Fibroblast of peridontal ligament (primary cell): ENCODE measurements around the gene ABHD1.
A peak's percentile ranks its signal among the peaks of the same experiment; 100 is the strongest.

Experiments
- DNase-seq: peaks from one replicate; pipeline ENCODE4 v3.0.0-alpha.2; 2010; ENCODE audit errors: extremely low read depth

ABHD1 gene

DNA sequence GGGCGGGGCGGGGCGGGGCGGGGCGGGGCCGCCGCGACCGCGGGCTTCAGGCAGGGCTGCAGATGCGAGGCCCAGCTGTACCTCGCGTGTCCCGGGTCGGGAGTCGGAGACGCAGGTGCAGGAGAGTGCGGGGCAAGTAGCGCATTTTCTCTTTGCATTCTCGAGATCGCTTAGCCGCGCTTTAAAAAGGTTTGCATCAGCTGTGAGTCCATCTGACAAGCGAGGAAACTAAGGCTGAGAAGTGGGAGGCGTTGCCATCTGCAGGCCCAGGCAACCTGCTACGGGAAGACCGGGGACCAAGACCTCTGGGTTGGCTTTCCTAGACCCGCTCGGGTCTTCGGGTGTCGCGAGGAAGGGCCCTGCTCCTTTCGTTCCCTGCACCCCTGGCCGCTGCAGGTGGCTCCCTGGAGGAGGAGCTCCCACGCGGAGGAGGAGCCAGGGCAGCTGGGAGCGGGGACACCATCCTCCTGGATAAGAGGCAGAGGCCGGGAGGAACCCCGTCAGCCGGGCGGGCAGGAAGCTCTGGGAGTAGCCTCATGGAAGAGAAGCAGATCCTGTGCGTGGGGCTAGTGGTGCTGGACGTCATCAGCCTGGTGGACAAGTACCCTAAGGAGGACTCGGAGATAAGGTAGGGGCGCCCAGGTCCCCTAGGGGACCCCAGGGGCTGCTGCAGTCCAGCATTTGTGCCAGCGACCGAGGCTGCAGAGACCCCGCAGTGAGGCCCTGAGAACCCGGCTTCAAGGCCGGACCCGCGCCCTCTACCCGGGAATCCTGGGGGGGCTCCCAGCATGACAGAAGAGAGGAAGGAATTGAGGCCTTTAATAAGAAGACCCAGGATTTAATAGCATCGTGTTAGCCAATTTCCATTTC, 36.7 kb upstream of the ABHD1 start, which contains the start of gene KHK:
Gene KHK, plus strand, starts transcription at position 49 of the 870 bp plus-strand sequence. Its CDS starts 488 bp downstream, at position 537.
- no peak for DNase-seq

DNA sequence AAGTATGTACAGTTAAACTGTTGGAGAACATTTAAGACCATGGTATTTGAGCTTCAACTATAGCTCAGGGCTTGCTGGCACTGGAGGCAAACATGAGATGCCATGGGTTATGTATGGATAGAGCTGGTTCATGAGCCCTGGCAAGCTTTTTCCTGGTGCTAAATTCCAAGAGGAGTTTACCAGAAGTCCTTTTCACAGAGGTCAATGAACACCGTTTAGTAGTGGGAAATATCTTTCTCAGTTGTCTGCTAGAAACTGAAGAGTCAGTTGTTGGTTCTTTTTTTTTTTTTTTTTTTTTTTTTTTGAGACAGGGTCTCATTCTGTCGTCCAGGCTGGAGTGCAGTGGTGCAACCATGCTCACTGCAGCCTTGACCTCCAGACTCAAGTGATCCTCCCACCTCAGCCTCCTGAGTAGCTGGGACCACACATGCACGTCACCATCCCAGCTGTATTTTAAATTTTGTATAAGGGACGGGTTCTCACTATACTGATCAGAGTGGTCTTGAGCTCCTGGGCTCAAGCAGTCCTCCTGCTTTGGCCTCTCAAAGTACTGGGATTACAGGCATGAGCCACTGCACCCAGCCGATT, 35.7 kb upstream of the ABHD1 start:
- DNase-seq: no peak

DNA sequence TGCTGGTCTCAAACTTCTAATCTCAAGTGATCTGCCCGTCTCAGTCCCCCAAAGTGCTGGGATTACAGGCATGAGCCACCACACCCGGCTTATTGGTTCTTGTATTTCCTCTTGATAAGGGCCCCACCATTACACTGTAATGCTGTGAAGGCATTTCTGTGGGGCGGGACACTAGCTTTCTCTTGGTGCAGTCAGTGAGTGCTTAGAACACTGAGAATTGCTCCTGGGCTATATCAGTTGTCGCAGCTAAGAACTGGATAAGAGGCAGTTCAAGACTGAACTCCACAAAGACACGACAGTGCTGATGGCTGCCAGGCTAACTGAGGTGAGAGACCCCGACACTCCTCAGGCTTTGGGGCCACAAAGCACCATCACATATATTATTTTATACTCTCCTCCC, 35.0 kb upstream of the ABHD1 start:
- DNase-seq: no peak

DNA sequence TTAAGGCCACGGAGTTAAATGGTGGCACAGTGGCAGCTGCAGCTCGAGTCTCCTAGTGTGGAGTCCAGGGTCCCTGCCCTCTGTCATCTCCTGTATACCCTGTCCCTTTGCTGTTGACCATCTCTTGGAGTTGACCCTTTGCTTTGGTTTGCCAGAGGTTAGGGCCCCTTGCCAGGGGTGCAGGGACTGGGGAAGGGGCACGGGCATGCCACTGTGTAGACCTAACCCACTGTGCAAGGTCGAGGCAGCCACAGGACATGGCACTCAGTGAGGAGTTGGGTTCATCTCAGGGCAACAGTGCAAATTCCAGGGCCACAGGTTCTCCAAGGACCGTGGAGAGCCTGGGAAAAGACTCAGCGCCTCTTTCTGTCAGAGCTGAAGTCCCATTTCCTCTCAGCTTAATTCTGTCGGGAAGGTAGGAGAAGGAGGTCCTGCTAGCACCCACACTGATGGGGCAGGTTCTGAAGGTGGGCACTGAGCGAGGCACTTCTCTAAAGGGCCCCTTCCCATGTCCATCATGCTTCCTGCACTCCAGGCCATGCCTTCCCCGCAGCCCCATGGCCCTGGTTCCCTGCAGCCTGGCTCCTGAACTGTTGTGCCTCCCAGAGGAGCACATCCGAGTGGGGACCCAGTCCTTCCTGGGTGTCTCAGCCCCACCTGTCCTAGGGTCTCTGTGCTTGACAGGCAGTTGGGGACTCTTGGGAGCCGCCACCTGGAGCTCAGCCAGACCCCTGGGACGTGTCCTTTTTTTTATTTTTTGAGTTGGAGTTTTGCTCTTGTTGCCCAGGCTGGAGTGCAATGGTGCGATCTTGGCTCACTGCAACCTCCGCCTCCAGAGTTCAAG, 34.3 kb upstream of the ABHD1 start:
- DNase-seq: no peak

DNA sequence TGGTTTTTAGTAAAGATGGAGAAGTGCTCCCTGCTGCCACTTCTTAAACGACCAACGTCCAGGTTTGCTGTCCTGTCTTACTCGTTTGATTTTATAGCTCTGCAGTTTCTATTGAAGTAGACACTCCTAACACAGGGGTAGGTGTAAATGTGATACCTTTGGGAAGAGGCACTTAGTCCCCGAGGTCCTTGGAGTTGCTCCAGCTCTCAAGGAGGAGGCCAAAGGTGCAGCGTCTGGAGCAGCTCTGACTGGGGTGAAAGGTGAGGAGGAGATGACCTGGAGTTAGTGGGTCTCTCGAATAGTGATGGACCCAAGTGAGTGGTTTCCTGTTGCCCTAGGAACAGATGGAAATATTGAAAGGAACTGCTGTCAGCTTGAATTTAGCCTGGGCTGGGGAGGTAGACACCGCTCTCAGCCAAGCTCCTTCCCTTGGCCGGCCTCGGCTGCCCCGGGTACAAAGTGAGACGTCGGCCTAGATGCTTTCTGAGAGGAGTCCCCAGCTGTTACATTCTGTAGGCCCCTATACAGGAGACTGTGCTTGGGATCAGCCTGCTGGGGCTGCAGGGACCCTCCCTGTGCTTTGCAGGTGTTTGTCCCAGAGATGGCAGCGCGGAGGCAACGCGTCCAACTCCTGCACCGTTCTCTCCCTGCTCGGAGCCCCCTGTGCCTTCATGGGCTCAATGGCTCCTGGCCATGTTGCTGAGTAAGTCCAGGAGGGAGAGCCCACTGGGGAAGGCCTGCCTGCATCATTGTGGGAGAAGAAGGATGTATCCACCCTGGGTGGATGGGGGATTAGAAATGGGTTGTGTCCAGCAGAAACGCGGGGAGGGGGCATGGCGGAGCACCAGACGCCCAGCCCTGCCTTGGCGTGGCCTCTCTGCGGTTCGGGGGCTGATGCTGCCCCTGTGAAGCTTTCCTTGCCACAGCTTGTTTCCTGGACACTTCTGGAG, 31.6 kb upstream of the ABHD1 start:
- no peak for DNase-seq

DNA sequence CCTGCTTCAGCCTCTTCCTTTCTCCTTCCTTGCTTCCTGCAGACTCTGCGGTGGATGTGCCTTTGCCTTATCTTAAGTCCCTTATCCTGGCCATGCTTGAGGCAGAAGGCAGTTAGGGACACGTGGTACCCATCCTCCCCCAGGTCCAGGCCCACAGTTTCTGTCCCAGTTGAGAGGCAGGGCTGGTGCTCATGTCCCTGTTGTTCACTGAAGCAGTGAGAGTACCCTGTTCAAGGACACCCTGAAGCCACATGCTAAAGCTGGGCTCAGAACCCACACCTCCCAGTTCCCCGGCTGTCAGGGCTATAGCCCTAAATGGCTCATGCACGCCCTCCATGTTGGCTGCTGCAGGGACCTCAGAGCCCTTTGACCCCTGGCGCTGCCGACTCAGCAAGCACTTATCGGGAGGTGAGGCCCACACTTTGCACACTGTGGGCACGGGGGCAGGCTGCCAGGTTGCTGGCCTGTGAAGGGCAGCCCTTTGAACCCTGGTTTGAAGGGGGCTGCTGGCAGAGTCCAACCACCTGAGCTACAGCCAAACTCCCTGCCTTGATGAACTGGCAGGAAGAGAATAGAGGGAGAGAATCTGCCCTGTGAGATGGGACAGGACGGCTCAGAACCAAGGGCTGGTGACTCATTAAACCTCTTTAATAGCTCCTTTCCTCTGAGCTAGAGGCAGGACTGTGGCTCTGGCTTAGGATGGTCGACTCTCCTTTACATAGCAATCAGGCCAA, 30.8 kb upstream of the ABHD1 start:
- no peak for DNase-seq

DNA sequence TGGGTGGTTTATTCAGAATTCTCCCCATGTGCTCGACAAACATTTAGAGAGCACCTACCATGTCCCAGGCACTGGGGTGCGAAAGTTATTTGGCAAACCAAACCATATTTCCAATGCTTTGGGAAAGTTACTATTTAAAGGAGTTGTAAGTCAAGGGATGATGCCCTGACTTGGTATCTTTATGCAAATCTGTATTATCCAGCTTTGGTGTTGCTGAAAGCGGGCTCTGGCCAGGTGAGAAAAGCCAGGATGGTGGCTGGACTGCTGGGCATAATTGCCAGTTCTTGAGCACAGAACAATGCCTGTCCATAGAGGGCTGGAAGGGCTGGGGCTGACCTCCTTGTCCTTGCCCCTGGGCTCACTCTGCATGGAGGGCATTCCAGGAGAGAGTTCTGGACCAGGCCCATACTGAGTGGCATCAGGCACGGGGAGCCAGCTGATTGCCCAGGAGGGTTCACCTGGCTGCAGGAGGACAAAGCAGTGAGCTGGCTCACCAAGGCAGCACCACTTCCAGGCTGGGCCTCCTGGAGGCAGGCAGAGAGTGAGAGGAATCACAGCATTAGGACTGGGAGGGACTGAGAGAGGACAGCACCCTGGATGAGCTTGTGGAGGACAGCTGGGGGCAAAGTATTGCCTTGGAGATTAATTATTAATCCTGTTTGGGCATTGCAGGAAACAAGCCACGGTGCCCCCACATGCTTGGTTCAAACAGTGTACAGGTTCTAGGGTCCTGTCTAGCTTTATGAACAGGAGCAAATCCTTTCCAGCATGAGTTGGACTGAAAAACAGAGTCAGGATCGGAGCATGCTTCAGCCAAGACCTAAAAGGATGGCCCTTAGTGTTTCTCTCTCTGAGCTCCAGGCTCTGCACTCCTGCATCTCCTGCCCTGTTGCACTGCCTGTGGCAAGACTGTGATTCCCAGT, 29.9 kb upstream of the ABHD1 start:
- no peak for DNase-seq

DNA sequence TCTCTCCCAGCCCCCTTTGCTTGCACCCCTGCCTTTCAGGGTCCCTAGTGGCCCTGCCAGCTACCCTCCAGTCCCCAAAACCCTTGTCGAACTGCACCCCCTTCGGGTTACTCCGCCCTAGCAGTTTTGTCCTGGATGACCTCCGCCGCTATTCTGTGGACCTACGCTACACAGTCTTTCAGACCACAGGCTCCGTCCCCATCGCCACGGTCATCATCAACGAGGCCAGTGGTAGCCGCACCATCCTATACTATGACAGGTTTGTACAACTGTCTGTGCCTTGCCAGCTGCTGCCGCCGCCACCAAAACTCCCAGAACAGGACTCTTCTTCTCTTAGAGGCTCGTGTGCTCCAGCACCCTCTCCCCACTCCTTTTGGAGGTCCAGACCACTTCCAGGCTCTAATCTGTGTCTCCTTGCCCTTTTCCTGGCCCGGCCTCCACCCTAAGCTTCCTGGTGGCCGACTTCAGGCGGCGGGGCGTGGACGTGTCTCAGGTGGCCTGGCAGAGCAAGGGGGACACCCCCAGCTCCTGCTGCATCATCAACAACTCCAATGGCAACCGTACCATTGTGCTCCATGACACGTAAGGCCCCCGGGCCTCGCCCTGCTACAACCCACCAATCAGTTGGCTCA, 29.1 kb upstream of the ABHD1 start:
- no peak for DNase-seq

DNA sequence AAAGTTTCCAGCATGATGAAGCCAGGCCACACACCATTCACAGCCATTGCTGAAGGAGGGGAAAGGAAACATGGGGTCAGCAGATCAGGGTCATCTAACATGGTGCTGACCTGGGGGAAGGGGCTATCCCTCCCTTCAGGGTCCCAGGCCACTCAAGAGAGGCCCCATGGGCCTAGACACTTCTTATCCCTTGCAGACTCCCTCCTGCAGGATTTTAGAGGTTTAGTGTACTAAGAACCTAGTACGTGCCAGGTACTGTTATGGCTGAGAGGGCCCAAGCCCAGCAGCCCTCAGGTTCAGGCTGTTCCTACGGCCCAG, 28.2 kb upstream of the ABHD1 start:
- DNase-seq: no peak

DNA sequence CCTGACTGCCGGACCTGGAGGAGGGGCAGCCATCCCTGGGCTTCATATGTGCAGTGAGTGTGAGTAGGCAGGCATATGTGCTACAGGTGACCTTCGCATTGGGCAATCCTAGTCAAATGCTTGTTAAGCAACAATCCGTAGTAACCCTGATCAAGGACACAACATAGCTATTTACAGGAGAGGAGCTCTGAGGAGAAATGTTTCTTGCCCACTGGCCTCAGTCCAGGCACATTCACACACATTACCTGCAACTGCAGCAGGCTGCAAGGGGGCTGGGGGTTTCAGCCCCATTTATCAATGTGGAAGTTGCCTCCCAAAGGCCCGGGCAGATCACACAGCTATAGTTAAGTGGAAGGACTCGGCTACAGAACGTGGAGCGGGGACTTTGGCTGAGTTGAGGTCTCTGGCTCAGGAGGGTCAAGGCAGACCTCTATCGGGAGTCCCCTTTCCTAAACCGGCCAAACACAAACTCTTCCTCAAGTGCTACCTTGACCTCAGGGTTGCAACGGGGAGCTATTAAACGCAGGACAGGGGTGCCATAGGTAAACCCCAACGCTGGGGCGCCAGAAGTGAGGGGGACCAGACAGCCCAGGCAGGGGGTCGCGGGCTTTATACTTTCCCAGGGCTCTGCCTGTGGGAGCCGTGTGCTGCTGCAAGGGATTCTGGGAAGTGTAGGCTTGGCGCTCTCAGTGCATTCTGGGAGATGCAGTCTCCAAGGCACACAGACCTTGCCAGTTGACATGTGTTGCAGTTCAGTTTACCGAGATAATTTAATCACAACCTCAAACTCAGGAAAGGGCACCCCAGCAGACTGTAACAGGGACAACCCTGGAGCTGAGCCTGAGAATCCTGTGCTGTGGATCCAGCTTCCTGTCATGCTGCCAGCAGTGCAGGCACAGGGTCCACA, 27.6 kb upstream of the ABHD1 start:
- DNase-seq: peak; percentile 51

DNA sequence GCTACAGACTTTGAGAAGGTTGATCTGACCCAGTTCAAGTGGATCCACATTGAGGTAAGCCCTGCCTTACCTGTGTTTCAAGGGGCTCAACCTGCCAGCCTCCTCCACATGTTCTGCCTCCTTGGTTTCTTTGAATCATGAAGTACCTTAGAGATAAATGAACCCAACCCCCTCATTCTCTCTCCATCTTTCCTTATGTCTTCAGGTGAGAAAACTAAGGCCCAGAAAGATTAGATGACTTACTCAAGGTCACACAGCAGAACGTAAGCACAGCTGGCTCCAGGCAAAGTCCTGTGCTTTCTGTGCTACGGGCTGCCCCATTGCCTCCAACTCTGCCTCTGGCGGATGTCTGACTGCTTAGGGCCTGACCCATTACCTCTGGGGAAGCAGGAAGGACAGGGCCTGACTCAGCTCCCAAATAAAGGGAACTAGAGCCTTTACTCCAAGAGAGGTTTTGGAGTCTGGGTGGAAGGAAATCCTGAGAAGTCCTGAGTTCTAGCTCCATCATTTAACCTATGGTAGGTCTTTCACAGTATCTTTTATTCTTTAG, 26.8 kb upstream of the ABHD1 start:
- DNase-seq: no peak

DNA sequence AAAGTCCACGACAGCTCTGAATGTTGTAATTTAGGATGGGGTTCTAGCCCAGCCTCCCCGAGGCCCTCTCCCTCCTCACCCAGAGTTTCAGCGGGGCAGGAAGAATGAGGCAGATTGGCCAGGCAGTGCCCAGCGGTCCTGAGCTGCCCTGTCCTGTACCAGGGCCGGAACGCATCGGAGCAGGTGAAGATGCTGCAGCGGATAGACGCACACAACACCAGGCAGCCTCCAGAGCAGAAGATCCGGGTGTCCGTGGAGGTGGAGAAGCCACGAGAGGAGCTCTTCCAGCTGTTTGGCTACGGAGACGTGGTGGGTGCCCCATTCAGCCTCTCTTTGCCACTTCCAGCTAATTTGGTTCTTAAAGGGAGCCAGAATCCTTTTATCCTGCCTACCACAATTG, 26.3 kb upstream of the ABHD1 start:
- no peak for DNase-seq

DNA sequence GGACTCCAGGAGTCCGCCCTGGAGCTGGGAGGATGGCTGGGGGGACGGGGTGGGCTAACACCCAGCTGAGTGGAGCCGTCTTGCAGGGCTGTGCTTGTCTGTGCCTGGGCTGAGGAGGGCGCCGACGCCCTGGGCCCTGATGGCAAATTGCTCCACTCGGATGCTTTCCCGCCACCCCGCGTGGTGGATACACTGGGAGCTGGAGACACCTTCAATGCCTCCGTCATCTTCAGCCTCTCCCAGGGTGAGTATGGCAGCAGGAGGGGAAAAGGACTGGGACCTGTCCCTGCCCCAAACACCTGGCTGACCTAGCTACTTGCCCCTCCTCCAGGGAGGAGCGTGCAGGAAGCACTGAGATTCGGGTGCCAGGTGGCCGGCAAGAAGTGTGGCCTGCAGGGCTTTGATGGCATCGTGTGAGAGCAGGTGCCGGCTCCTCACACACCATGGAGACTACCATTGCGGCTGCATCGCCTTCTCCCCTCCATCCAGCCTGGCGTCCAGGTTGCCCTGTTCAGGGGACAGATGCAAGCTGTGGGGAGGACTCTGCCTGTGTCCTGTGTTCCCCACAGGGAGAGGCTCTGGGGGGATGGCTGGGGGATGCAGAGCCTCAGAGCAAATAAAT, 24.2 kb upstream of the ABHD1 start:
- no peak for DNase-seq

DNA sequence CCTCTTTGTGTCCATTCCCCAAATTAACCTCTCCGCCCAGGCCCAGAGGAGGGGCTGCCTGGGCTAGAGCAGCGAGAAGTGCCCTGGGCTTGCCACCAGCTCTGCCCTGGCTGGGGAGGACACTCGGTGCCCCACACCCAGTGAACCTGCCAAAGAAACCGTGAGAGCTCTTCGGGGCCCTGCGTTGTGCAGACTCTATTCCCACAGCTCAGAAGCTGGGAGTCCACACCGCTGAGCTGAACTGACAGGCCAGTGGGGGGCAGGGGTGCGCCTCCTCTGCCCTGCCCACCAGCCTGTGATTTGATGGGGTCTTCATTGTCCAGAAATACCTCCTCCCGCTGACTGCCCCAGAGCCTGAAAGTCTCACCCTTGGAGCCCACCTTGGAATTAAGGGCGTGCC, 23.6 kb upstream of the ABHD1 start:
- no peak for DNase-seq

DNA sequence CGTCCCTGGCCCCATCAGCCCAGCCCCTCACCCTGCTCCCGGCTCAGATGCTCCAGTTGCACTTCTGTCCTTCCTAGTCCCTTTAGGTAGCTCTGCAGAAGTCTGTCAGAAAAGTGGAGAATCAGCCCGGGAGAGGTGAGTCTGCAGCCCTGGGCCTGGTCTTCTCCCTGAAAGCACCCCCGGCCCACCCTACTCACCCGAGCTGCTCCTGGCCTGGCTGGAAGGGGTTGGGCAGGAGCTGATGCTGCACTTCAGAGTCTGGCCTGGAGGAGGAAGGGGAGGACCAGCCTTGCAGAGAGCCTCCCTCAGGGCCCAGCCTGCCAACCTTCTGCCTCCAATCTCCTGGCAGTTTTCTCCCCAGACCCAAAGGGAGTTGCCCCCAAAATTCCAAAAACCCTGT, 21.3 kb upstream of the ABHD1 start:
- no peak for DNase-seq

DNA sequence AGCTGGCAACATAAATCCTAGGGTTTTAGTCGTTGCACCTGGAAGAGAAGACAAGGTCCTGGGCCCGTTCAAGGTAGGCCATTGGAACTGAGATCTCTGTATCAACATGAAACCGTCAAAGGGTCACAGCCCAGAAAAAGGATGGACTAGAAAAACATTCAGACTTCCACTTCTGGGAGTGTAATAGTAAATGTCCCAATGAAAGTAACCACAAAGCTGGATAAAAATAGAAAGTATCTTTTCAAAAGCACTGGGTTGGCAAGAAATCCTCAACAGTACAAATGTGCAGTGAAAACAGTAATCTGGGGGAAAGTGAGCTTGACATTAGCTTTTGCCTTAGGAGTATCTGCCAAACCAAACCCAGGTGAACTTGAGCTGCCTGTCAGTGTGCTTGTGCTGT, 17.6 kb upstream of the ABHD1 start:
- DNase-seq: no peak

DNA sequence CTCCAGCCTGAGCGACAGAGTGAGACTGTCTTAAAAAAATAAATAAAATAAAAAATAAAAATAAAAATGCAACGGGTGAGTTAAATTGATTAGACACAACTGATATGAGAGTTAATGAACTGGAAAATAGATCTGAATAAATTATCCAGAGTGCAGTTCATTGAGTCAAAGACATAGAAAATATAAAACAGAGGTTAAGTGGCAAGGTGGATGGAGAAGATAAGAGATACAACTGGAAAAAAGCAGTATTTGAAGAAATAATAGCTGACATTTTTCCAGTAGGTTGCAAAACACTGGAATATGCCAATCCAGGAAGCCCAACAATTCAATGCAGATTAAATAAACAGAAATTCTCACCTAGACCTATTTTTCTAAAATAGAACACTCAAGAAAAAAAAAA, 15.4 kb upstream of the ABHD1 start:
- DNase-seq: no peak
